NB4 (cell line): ENCODE data around the gene HMGCLL1.

Source experiments
- POLR2A ChIP-seq: IDR thresholded peaks from 2 replicates; pipeline ENCODE4 v1.6.1; 2011; ENCODE audit warnings: mild to moderate bottlenecking; ENCODE audit not compliant: insufficient read length; ENCODE audit errors: extremely low read depth
- TF ChIP-seq, protein P1 (sequence below): IDR thresholded peaks from one replicate; pipeline ENCODE4 v1.5.1; 2012; ENCODE audit warnings: low read depth, low read length

DNA sequence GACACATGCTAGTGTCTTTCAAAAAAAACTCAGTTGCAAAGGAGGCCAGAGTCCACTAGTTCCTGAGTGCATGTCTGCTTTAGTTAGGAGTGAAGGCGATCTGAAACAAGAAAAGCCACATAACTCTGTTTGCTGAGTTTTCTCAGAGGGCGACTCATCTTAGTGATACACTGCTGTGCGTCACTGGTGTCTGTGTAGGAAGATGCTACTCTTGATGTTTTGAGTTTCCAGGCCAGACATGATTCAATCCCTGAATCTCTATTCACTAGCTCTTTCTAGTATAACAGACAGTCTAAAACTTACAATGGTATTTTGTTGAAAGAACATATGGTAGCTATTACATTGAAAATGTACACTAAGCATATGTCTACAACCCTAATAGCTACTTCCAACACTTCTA, 190.8 kb downstream of the HMGCLL1 start:
- TF ChIP-seq, protein P1, sequence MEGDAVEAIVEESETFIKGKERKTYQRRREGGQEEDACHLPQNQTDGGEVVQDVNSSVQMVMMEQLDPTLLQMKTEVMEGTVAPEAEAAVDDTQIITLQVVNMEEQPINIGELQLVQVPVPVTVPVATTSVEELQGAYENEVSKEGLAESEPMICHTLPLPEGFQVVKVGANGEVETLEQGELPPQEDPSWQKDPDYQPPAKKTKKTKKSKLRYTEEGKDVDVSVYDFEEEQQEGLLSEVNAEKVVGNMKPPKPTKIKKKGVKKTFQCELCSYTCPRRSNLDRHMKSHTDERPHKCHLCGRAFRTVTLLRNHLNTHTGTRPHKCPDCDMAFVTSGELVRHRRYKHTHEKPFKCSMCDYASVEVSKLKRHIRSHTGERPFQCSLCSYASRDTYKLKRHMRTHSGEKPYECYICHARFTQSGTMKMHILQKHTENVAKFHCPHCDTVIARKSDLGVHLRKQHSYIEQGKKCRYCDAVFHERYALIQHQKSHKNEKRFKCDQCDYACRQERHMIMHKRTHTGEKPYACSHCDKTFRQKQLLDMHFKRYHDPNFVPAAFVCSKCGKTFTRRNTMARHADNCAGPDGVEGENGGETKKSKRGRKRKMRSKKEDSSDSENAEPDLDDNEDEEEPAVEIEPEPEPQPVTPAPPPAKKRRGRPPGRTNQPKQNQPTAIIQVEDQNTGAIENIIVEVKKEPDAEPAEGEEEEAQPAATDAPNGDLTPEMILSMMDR = no peak
- no peak for TF ChIP-seq POLR2A
